Hepatocyte (in vitro differentiated cells): ENCODE results near the gene TOGARAM2.

Experiments
- EZH2 ChIP-seq: fragments of 200-600 bp; sonication (generic); IDR thresholded peaks from 2 replicates; pipeline ENCODE4 v1.6.1; 2016; ENCODE audit warnings: antibody characterized with exemption, mild to moderate bottlenecking, borderline replicate concordance
- EZH2phosphoT487 ChIP-seq: fragments of 200-600 bp; sonication (generic); IDR thresholded peaks from one replicate; pipeline ENCODE4 v1.6.1; 2018; ENCODE audit warnings: antibody characterized with exemption, mild to moderate bottlenecking, low read depth, moderate library complexity; ENCODE audit not compliant: unreplicated experiment, severe bottlenecking
- TF ChIP-seq, protein P1 (sequence below): fragments of 200-600 bp; sonication (generic); IDR thresholded peaks from 2 replicates; pipeline ENCODE4 v1.5.1; 2016; ENCODE audit warnings: antibody characterized with exemption, mild to moderate bottlenecking; ENCODE audit not compliant: poor library complexity

GRCh38 chr2:29046321-29046720 lies 65.2 kb downstream of the TOGARAM2 start:
- TF ChIP-seq, protein P1, sequence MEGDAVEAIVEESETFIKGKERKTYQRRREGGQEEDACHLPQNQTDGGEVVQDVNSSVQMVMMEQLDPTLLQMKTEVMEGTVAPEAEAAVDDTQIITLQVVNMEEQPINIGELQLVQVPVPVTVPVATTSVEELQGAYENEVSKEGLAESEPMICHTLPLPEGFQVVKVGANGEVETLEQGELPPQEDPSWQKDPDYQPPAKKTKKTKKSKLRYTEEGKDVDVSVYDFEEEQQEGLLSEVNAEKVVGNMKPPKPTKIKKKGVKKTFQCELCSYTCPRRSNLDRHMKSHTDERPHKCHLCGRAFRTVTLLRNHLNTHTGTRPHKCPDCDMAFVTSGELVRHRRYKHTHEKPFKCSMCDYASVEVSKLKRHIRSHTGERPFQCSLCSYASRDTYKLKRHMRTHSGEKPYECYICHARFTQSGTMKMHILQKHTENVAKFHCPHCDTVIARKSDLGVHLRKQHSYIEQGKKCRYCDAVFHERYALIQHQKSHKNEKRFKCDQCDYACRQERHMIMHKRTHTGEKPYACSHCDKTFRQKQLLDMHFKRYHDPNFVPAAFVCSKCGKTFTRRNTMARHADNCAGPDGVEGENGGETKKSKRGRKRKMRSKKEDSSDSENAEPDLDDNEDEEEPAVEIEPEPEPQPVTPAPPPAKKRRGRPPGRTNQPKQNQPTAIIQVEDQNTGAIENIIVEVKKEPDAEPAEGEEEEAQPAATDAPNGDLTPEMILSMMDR: no peak
- TF ChIP-seq EZH2 (no peak), EZH2phosphoT487 (no peak)
